OCI-LY7 (cell line): Measurements from ENCODE around the gene MIB1. TPM values are rescaled to one million over a fixed set of nuclear protein-coding genes. Genes with fewer than 3 reads are reported as not detected.

Experiments used
- BruUV-seq: library from RNA; stranded (reverse); fragments of 400-500 nt; replicated peaks from 2 replicates; lab custom pipeline; 2021; lab: Mats Ljungman, UMichigan
- CTCF ChIA-PET: fragments of 300-600 bp; sonication (Branson Sonifier 250); formaldehyde crosslinking; loops from one replicate; lab custom pipeline; 2022; ENCODE audit warnings: antibody characterized with exemption; ENCODE audit not compliant: unreplicated experiment; lab: Charles Lee
- POLR2A ChIA-PET: fragments of 300-600 bp; sonication (Branson Sonifier 250); formaldehyde crosslinking; loops from one replicate; lab custom pipeline; 2022; ENCODE audit warnings: antibody characterized with exemption; lab: Charles Lee
- DNase-seq: peaks from one replicate; pipeline ENCODE4 v3.0.0-alpha.2; 2015; ENCODE audit warnings: low spot score
- H2AFZ ChIP-seq: fragments of 200-600 bp; sonication (generic), shearing (Covaris generic); 2 replicates; pipeline ENCODE4 v1.6.1; 2014; ENCODE audit warnings: mild to moderate bottlenecking, antibody characterized with exemption, low read length, moderate library complexity
- H3K27ac ChIP-seq: fragments of 200-600 bp; sonication (generic); 2 replicates; pipeline ENCODE4 v1.5.1; 2014; ENCODE audit warnings: mixed run types, low read depth, mild to moderate bottlenecking, moderate library complexity, low read length, inconsistent platforms; ENCODE audit not compliant: poor library complexity, severe bottlenecking
- H3K36me3 ChIP-seq: fragments of 200-600 bp; sonication (generic); 2 replicates; pipeline ENCODE4 v1.6.1; 2014; ENCODE audit warnings: mild to moderate bottlenecking, antibody characterized with exemption, low read length, moderate library complexity, mixed read lengths; ENCODE audit not compliant: insufficient read depth
- H3K4me1 ChIP-seq: fragments of 200-600 bp; sonication (generic); 2 replicates; pipeline ENCODE4 v1.5.1; 2014; ENCODE audit warnings: mild to moderate bottlenecking, low read length; ENCODE audit not compliant: insufficient read depth, poor library complexity, severe bottlenecking
- H3K4me2 ChIP-seq: fragments of 200-600 bp; sonication (generic); 2 replicates; pipeline ENCODE4 v1.6.1; 2014; ENCODE audit warnings: mild to moderate bottlenecking, low read length
- H3K4me3 ChIP-seq: fragments of 200-600 bp; sonication (generic); 2 replicates; pipeline ENCODE4 v1.5.1; 2014; ENCODE audit warnings: mild to moderate bottlenecking, low read depth, low read length; ENCODE audit not compliant: poor library complexity, severe bottlenecking
- H3K79me2 ChIP-seq: fragments of 200-600 bp; sonication (generic); 2 replicates; pipeline ENCODE4 v1.6.1; 2016; ENCODE audit warnings: low read depth, mild to moderate bottlenecking, low read length, moderate library complexity, mixed read lengths; ENCODE audit not compliant: insufficient read depth
- H3K9me2 ChIP-seq: fragments of 200-600 bp; sonication (generic); 2 replicates; pipeline ENCODE4 v1.6.1; 2016; ENCODE audit warnings: mild to moderate bottlenecking, low read length, mixed read lengths; ENCODE audit not compliant: insufficient read depth
- H3K9me3 ChIP-seq: fragments of 200-600 bp; sonication (generic); 2 replicates; pipeline ENCODE4 v1.6.1; 2014; ENCODE audit warnings: mild to moderate bottlenecking, mixed run types, low read length, mixed read lengths
- H4K20me1 ChIP-seq: fragments of 200-600 bp; sonication (generic); 2 replicates; pipeline ENCODE4 v1.6.1; 2014; ENCODE audit warnings: mild to moderate bottlenecking, antibody characterized with exemption, low read length, moderate library complexity, mixed read lengths; ENCODE audit not compliant: insufficient read depth
- EZH2phosphoT487 ChIP-seq: fragments of 200-600 bp; sonication (generic); IDR thresholded peaks from 2 replicates; pipeline ENCODE4 v1.6.1; 2018; ENCODE audit warnings: low read depth, borderline replicate concordance, mild to moderate bottlenecking, mixed run types, antibody characterized with exemption, low read length, moderate library complexity, mixed read lengths
- intact Hi-C: fragments of 100-400 bp; cut with micrococcal nuclease; formaldehyde crosslinking; loops from one replicate; pipeline ENCODE4 v1.10.0; 2022; ENCODE audit not compliant: unreplicated experiment
- total RNA-seq, 2 experiments: library from RNA; depleted of rRNA in 1 of 2; stranded (reverse); fragments of >200 nt in 1 of 2; shearing (Covaris generic) in 1 of 2; gene quantifications; 2 replicates each; pipeline ENCODE4 v1.2.3, GENCODE V29; 2014 to 2022
- TF ChIP-seq, protein P1 (sequence below): fragments of 200-600 bp; sonication (generic); conservative IDR thresholded peaks from 2 replicates; pipeline ENCODE4 v1.5.1; 2014; ENCODE audit warnings: mild to moderate bottlenecking, antibody characterized with exemption, low read length, moderate library complexity, mixed read lengths

The MIB1 gene
- total RNA-seq, 2 experiments from 2014 or later: 40.5 to 81.6 TPM

DNA sequence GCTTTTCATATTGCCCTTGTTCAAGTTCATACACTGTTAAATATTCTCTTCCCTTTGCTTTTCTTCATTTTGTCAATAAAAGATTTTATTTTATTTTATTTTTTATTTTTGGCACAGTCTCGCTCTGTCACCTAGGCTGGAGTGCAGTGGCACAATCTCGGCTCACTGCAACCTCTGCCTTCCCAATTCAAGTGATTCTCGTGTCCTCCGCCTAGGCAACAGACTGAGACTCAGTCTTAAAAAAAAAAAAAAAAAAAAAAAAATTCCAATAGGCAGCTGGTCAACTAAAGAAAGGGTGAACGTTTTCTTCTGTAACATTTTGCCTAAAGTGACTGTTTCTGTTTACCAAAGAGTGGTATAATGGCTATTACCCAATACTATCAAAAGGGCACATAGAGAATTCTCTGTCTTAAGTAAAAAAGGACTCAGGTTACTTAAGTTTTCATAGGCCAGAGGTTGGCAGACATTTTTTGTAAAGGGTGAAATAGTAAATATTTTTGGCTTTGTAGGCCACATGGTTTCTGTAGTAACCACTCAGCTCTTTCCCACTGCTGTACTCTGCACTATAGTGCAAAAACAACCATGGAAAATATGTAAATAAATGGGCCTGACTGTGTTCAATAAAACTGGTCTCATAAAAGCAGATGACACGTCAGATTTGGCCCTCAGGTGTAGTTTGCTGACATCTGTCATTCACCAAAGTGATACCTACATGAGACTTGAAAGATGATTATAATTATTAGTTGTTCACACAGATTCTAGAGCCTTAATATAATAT is 113.4 kb downstream of the MIB1 start:
- Histone ChIP-seq H3K4me1 (peaks cover 28% of the 10 kb centered on the region), H2AFZ (no peak overlapping the region), H3K36me3 (peaks cover 33% of the 10 kb centered on the region), H4K20me1 (0 out of 2 replicates have a peak, but pooled peaks cover 4% of the 10 kb centered on the region), H3K9me3 (no peaks in the 10 kb centered on the region), H3K4me2 (no peak overlapping the region), H3K27ac (no peak overlapping the region), H3K9me2 (no peaks in the 10 kb centered on the region), H3K79me2 (no peaks in the 10 kb centered on the region), H3K4me3 (no peak overlapping the region)
- intact Hi-C loops: loop anchor here (5.0 to 10.0 kb wide), 2 partner anchors 239 to 367 kb away; partner anchors contain the start of gene SNRPD1
- TF ChIP-seq EZH2phosphoT487: no peak
- TF ChIP-seq, protein P1, sequence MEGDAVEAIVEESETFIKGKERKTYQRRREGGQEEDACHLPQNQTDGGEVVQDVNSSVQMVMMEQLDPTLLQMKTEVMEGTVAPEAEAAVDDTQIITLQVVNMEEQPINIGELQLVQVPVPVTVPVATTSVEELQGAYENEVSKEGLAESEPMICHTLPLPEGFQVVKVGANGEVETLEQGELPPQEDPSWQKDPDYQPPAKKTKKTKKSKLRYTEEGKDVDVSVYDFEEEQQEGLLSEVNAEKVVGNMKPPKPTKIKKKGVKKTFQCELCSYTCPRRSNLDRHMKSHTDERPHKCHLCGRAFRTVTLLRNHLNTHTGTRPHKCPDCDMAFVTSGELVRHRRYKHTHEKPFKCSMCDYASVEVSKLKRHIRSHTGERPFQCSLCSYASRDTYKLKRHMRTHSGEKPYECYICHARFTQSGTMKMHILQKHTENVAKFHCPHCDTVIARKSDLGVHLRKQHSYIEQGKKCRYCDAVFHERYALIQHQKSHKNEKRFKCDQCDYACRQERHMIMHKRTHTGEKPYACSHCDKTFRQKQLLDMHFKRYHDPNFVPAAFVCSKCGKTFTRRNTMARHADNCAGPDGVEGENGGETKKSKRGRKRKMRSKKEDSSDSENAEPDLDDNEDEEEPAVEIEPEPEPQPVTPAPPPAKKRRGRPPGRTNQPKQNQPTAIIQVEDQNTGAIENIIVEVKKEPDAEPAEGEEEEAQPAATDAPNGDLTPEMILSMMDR: no peak
- ChIA-PET CTCF (no interaction called here), POLR2A (interaction anchor here (0.6 to 0.7 kb wide), 3 partner anchors 174 to 391 kb away, joined by 3 to 4 read pairs (median 3); no protein-coding TSS in a partner anchor)
- peak; percentile 18 for DNase-seq
- BruUV-seq: no TSS peak

DNA sequence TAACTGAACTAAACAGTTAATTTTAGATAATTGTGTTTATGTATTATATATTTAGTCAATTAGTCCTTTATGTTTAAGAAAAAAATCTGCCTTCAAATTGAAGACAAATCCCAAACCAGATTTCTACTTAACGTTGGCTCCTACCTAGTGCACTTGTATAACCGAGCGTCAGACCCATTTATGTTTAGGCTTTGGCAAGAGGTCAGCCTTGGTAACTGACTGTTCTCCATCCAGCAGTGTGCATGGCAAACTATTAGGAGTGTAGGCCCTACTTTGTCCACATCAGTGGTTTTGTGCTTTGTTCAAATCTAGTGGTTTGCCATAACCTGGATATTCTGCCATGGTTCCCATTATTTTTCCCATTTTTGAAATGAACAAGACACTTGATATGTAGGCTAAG is 114.8 kb downstream of the MIB1 start:
- CTCF ChIA-PET: no interaction called here

More for the DNA sequence above, 114.8 kb downstream of the MIB1 start:
- no TSS peak for BruUV-seq
- POLR2A ChIA-PET: no interaction called here
- Histone ChIP-seq H3K4me2 (no peak overlapping the region), H3K9me2 (no peaks in the 10 kb centered on the region), H2AFZ (no peak overlapping the region), H3K9me3 (no peaks in the 10 kb centered on the region), H4K20me1 (0 out of 2 replicates have a peak, but pooled peaks cover 4% of the 10 kb centered on the region), H3K79me2 (no peaks in the 10 kb centered on the region), H3K27ac (no peak overlapping the region), H3K4me1 (peaks cover 28% of the 10 kb centered on the region), H3K4me3 (no peak overlapping the region), H3K36me3 (peaks cover 40% of the 10 kb centered on the region)
- no peak for DNase-seq
- intact Hi-C loops: loop anchor here (10.0 kb wide), 1 partner anchor 241 kb away; the partner anchor contains the start of gene SNRPD1
- TF ChIP-seq EZH2phosphoT487: no peak
- TF ChIP-seq, protein P1: no peak
